Measurements from ENCODE around the gene ARMC8. TPM values are rescaled to one million over a fixed set of nuclear protein-coding genes. Genes with fewer than 3 reads are reported as not detected.
"Not testable (repeated sequence)": the region's sequence is repeated elsewhere in the genome, so short reads cannot be mapped to it uniquely, and the experiment has no call there.

ARMC8 gene
- polyA plus RNA-seq = 42.6 TPM

GRCh38 chr3:138187296-138188012 is at the start of gene ARMC8:
TSS of gene ARMC8 (plus strand) at chr3:138187301. CDS start at chr3:138187555, 254 bp downstream.
- H3K36me3 Mint-ChIP-seq = peaks cover 4% of the 10 kb centered on the region
- peaks cover 10% of the 10 kb centered on the region for H3K27me3 Mint-ChIP-seq
- H3K27ac Mint-ChIP-seq = peak within 1 kb of the TSS; percentile 56 to 99 (median 99)
- no peaks in the 10 kb centered on the region for H3K9me3 Mint-ChIP-seq
- H3K4me1 Mint-ChIP-seq = peaks cover 21 to 32% (median 30%) of the 10 kb centered on the region in 3 donors
- H3K4me3 Mint-ChIP-seq = peak within 1 kb of the TSS; percentile 94 to 99 (median 96)

GRCh38 chr3:138137861-138138260 is 49.2 kb upstream of the ARMC8 start:
- H3K4me1 Mint-ChIP-seq = peaks cover 9 to 19% (median 17%) of the 10 kb centered on the region in 3 donors
- H3K9me3 Mint-ChIP-seq = no peaks in the 10 kb centered on the region
- no peak overlapping the region for H3K27ac Mint-ChIP-seq
- H3K4me3 Mint-ChIP-seq = no peak overlapping the region
- H3K27me3 Mint-ChIP-seq = peaks cover 7% of the 10 kb centered on the region
- no peaks in the 10 kb centered on the region for H3K36me3 Mint-ChIP-seq

GRCh38 chr3:138139691-138140090 is 47.4 kb upstream of the ARMC8 start:
- peaks cover 3% of the 10 kb centered on the region for H3K27me3 Mint-ChIP-seq
- H3K4me1 Mint-ChIP-seq = peaks cover 9 to 17% (median 16%) of the 10 kb centered on the region in 3 donors
- no peak overlapping the region for H3K27ac Mint-ChIP-seq
- H3K4me3 Mint-ChIP-seq = no peak overlapping the region
- peaks cover 0 to 3% (median 0%) of the 10 kb centered on the region in 3 donors for H3K9me3 Mint-ChIP-seq
- peaks cover 5% of the 10 kb centered on the region for H3K36me3 Mint-ChIP-seq

- Mint-ChIP-seq H3K36me3 (peaks cover 5% of the 10 kb centered on the region), H3K9me3 (peaks cover 0 to 3% (median 0%) of the 10 kb centered on the region in 3 donors), H3K27ac (no peak overlapping the region), H3K27me3 (peaks cover 4% of the 10 kb centered on the region), H3K4me1 (peaks cover 6 to 7% (median 6%) of the 10 kb centered on the region in 3 donors), H3K4me3 (peak overlapping the region in 1 of 4 donors; percentile 52)
Observed at GRCh38 chr3:138140940-138141339, 46.2 kb upstream of the ARMC8 start.

GRCh38 chr3:138142181-138142580 is 44.9 kb upstream of the ARMC8 start:
- not testable (repeated sequence) for H3K9me3 Mint-ChIP-seq, H3K27ac Mint-ChIP-seq, H3K4me1 Mint-ChIP-seq, H3K4me3 Mint-ChIP-seq, H3K27me3 Mint-ChIP-seq, H3K36me3 Mint-ChIP-seq

- H3K4me1 Mint-ChIP-seq = no peaks in the 10 kb centered on the region
- peaks cover 3% of the 10 kb centered on the region for H3K36me3 Mint-ChIP-seq
- H3K27me3 Mint-ChIP-seq = peaks cover 2% of the 10 kb centered on the region
- H3K4me3 Mint-ChIP-seq = no peak overlapping the region
- peaks cover 0 to 8% (median 2%) of the 10 kb centered on the region in 3 donors for H3K9me3 Mint-ChIP-seq
- no peak overlapping the region for H3K27ac Mint-ChIP-seq
Observed at GRCh38 chr3:138148503-138148902, 38.6 kb upstream of the ARMC8 start.

GRCh38 chr3:138154534-138154933 is 32.6 kb upstream of the ARMC8 start:
- H3K9me3 Mint-ChIP-seq = peaks cover 2 to 18% (median 4%) of the 10 kb centered on the region in 3 donors
- H3K36me3 Mint-ChIP-seq = peaks cover 4% of the 10 kb centered on the region
- H3K27ac Mint-ChIP-seq = no peak overlapping the region
- no peaks in the 10 kb centered on the region for H3K4me1 Mint-ChIP-seq
- no peak overlapping the region for H3K4me3 Mint-ChIP-seq
- peaks cover 3% of the 10 kb centered on the region for H3K27me3 Mint-ChIP-seq

GRCh38 chr3:138157743-138158142 is 29.4 kb upstream of the ARMC8 start:
- peaks cover 3 to 16% (median 4%) of the 10 kb centered on the region in 3 donors for H3K9me3 Mint-ChIP-seq
- H3K27me3 Mint-ChIP-seq = peaks cover 3% of the 10 kb centered on the region
- H3K27ac Mint-ChIP-seq = no peak overlapping the region
- H3K4me1 Mint-ChIP-seq = no peaks in the 10 kb centered on the region
- peaks cover 6% of the 10 kb centered on the region for H3K36me3 Mint-ChIP-seq
- H3K4me3 Mint-ChIP-seq = no peak overlapping the region

- peak overlapping the region in 1 of 4 donors; percentile 57 for H3K4me3 Mint-ChIP-seq
- no peaks in the 10 kb centered on the region for H3K27me3 Mint-ChIP-seq
- peaks cover 13% of the 10 kb centered on the region for H3K36me3 Mint-ChIP-seq
- peaks cover 0 to 2% (median 0%) of the 10 kb centered on the region in 3 donors for H3K9me3 Mint-ChIP-seq
- peaks cover 0 to 5% (median 0%) of the 10 kb centered on the region in 3 donors for H3K4me1 Mint-ChIP-seq
- no peak overlapping the region for H3K27ac Mint-ChIP-seq
Observed at GRCh38 chr3:138165061-138165460, 22.0 kb upstream of the ARMC8 start.

- no peaks in the 10 kb centered on the region for H3K27me3 Mint-ChIP-seq
- H3K4me1 Mint-ChIP-seq = peaks cover 19 to 38% (median 21%) of the 10 kb centered on the region in 3 donors
- peak overlapping the region in 1 of 3 donors; percentile 40 for H3K27ac Mint-ChIP-seq
- H3K9me3 Mint-ChIP-seq = no peaks in the 10 kb centered on the region
- peak overlapping the region in 3 of 4 donors; percentile 48 to 80 (median 74) for H3K4me3 Mint-ChIP-seq
- H3K36me3 Mint-ChIP-seq = peaks cover 2% of the 10 kb centered on the region
Observed at GRCh38 chr3:138172625-138173024, 14.5 kb upstream of the ARMC8 start.

GRCh38 chr3:138173769-138174420 is 13.2 kb upstream of the ARMC8 start:
- Mint-ChIP-seq H3K36me3 (peaks cover 2% of the 10 kb centered on the region), H3K4me3 (peak overlapping the region; percentile 90 to 99 (median 98)), H3K4me1 (peaks cover 17 to 38% (median 21%) of the 10 kb centered on the region in 3 donors), H3K27ac (peak overlapping the region; percentile 91 to 95 (median 92)), H3K9me3 (no peaks in the 10 kb centered on the region), H3K27me3 (peaks cover 2% of the 10 kb centered on the region)

GRCh38 chr3:138174421-138175131 is 12.5 kb upstream of the ARMC8 start, which contains the start of gene DBR1:
TSS of gene DBR1 (minus strand) at chr3:138174921. CDS start at chr3:138174795, 126 bp downstream.
- Mint-ChIP-seq H3K27ac (peak within 1 kb of the TSS; percentile 91 to 95 (median 92)), H3K9me3 (no peaks in the 10 kb centered on the region), H3K4me3 (peak within 1 kb of the TSS; percentile 90 to 99 (median 98)), H3K27me3 (peaks cover 2% of the 10 kb centered on the region), H3K36me3 (peaks cover 2% of the 10 kb centered on the region), H3K4me1 (peaks cover 17 to 38% (median 21%) of the 10 kb centered on the region in 3 donors)

GRCh38 chr3:138180375-138181029 is 6.6 kb upstream of the ARMC8 start:
- peak overlapping the region in 1 of 4 donors; percentile 24 for H3K4me3 Mint-ChIP-seq
- H3K27ac Mint-ChIP-seq = no peak overlapping the region

GRCh38 chr3:138184994-138185393 is 2.1 kb upstream of the ARMC8 start:
- Mint-ChIP-seq H3K4me3 (peak overlapping the region in 1 of 4 donors; percentile 94), H3K36me3 (peaks cover 4% of the 10 kb centered on the region), H3K9me3 (no peaks in the 10 kb centered on the region), H3K27ac (no peak overlapping the region), H3K4me1 (peaks cover 19 to 22% (median 21%) of the 10 kb centered on the region in 3 donors), H3K27me3 (peaks cover 10% of the 10 kb centered on the region)

More at GRCh38 chr3:138180375-138181029, 6.6 kb upstream of the ARMC8 start:
- Mint-ChIP-seq H3K27me3 (peaks cover 11% of the 10 kb centered on the region), H3K9me3 (no peaks in the 10 kb centered on the region), H3K36me3 (no peaks in the 10 kb centered on the region), H3K4me1 (no peaks in the 10 kb centered on the region)

Measured in IgD-negative memory B cell (primary cell).